Gastrocnemius medialis (tissue), 4 donors: ENCODE measurements around the gene ACOT11.

Experiments
- CTCF ChIP-seq, 5 experiments: fragments of 450-650 bp in 3 of 5; fragments of 200-600 bp in 2 of 5; sonication (generic) in 2 of 5; IDR thresholded peaks in 4 of 5; conservative IDR thresholded peaks in 1 of 5; 1 replicate in 4 of 5; 2 replicates in 1 of 5; pipeline ENCODE4 v1.5.1; 2016 to 2019; ENCODE audit warnings: antibody characterized with exemption in 5 of 5, mild to moderate bottlenecking in 3 of 5, moderate library complexity in 3 of 5
- POLR2A ChIP-seq, 2 donors: fragments of 450-650 bp; IDR thresholded peaks; one replicate each; pipeline ENCODE4 v1.6.1; 2017; ENCODE audit warnings: antibody characterized with exemption in 2 of 2, mild to moderate bottlenecking in 2 of 2, moderate library complexity in 2 of 2

GRCh38 chr1:54610048-54610447, 62.0 kb downstream of the ACOT11 start:
- TF ChIP-seq POLR2A (IDR thresholded peaks at IDR 0.05) (no peak), CTCF (IDR thresholded peaks at IDR 0.05 in 4 of 5, conservative IDR thresholded peaks at IDR 0.05 in 1 of 5) (no peak)
